Endothelial cell of umbilical vein (primary cell): ENCODE results near the gene COMMD9. TPM values are rescaled to one million over a fixed set of nuclear protein-coding genes. Genes with fewer than 3 reads are reported as not detected.

Source experiments
- BruUV-seq: library from RNA; stranded (reverse); fragments of 400-500 nt; replicated peaks from 2 replicates; lab custom pipeline; 2021; lab: Mats Ljungman, UMichigan
- CTCF ChIA-PET: fragments of 300-600, 350-600 bp; sonication (Branson Sonifier 250); formaldehyde crosslinking; loops from one replicate; lab custom pipeline; 2021; ENCODE audit warnings: antibody characterized with exemption, inconsistent platforms; lab: Charles Lee
- POLR2A ChIA-PET: fragments of 300-600, 350-600 bp; sonication (Branson Sonifier 250); formaldehyde crosslinking; loops from one replicate; lab custom pipeline; 2021; ENCODE audit warnings: antibody characterized with exemption, inconsistent platforms; lab: Charles Lee
- DNase-seq: peaks from one replicate; pipeline ENCODE4 v3.0.0-alpha.2; 2011; ENCODE audit warnings: low read depth, low spot score
- FAIRE-seq: peaks from 2 replicates; lab custom pipeline; 2011; peaks lifted over from hg19 to GRCh38; lab: Jason Lieb, UNC
- H2AFZ ChIP-seq: 2 replicates; pipeline ENCODE4 v1.6.0; 2012; ENCODE audit warnings: low read depth, low read length, control low read depth, inconsistent platforms
- H3K27ac ChIP-seq: 2 replicates; pipeline ENCODE4 v1.5.1; 2011; ENCODE audit warnings: low read depth, mild to moderate bottlenecking, control low read depth, low read length, moderate library complexity; ENCODE audit not compliant: insufficient read depth
- H3K27me3 ChIP-seq, 2 experiments: 2 replicates each; pipeline versions ENCODE4 v1.6.0 to v1.6.1; 2011; ENCODE audit warnings: low read length in 2 of 2, mixed read lengths in 1 of 2; ENCODE audit not compliant: control insufficient read depth in 2 of 2, insufficient read depth in 2 of 2
- H3K36me3 ChIP-seq, 2 experiments: 2 replicates in 1 of 2; 3 replicates in 1 of 2; pipeline ENCODE4 v1.5.1; 2011; ENCODE audit warnings: low read length in 2 of 2, mild to moderate bottlenecking in 1 of 2, moderate library complexity in 1 of 2; ENCODE audit not compliant: control insufficient read depth in 2 of 2, insufficient read depth in 2 of 2; ENCODE audit errors: extremely low read depth in 1 of 2
- H3K4me1 ChIP-seq: 3 replicates; pipeline ENCODE4 v1.5.1; 2011; ENCODE audit warnings: mild to moderate bottlenecking, low read length; ENCODE audit not compliant: control insufficient read depth, insufficient read depth; ENCODE audit errors: extremely low read depth
- H3K4me2 ChIP-seq: 2 replicates; pipeline ENCODE4 v1.6.1; 2011; ENCODE audit warnings: low read length, control low read depth, mixed read lengths; ENCODE audit not compliant: insufficient read depth
- H3K4me3 ChIP-seq, 3 experiments: fragments of 200-600 bp in 1 of 3; sonication (generic), shearing (Covaris generic) in 1 of 3; replicated peaks in 1 of 3; 2 replicates each; pipeline ENCODE4 v1.5.1; 2011 to 2016; ENCODE audit warnings: control low read depth in 3 of 3, low read length in 3 of 3, mild to moderate bottlenecking in 2 of 3, inconsistent platforms in 1 of 3, low read depth in 1 of 3, moderate library complexity in 1 of 3; ENCODE audit not compliant: insufficient read depth in 1 of 3
- H3K79me2 ChIP-seq: 2 replicates; pipeline ENCODE4 v1.6.0; 2012; ENCODE audit warnings: low read length, inconsistent platforms; ENCODE audit not compliant: control insufficient read depth, insufficient read depth
- H3K9ac ChIP-seq: replicated peaks from 2 replicates; pipeline ENCODE3; 2011; ENCODE audit warnings: low read length, control low read depth; ENCODE audit not compliant: insufficient read depth; ENCODE audit errors: extremely low read depth
- H3K9me1 ChIP-seq: replicated peaks from 3 replicates; pipeline ENCODE4 v1.6.0; 2011; ENCODE audit warnings: mild to moderate bottlenecking, low read length; ENCODE audit not compliant: control insufficient read depth, insufficient read depth; ENCODE audit errors: extremely low read depth
- H3K9me3 ChIP-seq: replicated peaks from 2 replicates; pipeline ENCODE4 v1.5.1; 2012; ENCODE audit warnings: low read length, inconsistent platforms; ENCODE audit not compliant: control insufficient read depth, insufficient read depth
- H4K20me1 ChIP-seq: replicated peaks from 2 replicates; pipeline ENCODE3; 2011; ENCODE audit warnings: mild to moderate bottlenecking, low read length; ENCODE audit not compliant: control insufficient read depth, insufficient read depth; ENCODE audit errors: extremely low read depth
- EZH2 ChIP-seq: IDR thresholded peaks from 2 replicates; pipeline ENCODE4 v1.6.1; 2012; ENCODE audit warnings: borderline replicate concordance, low read depth, mild to moderate bottlenecking, moderate library complexity, low read length, inconsistent platforms; ENCODE audit not compliant: severe bottlenecking
- FOS ChIP-seq: IDR thresholded peaks from 2 replicates; pipeline ENCODE4 v1.6.1; 2011; ENCODE audit warnings: mild to moderate bottlenecking, low read length, moderate library complexity, borderline replicate concordance; ENCODE audit not compliant: insufficient read depth
- GATA2 ChIP-seq: IDR thresholded peaks from 2 replicates; pipeline ENCODE4 v1.7.0; 2011; ENCODE audit warnings: low read depth, mild to moderate bottlenecking, moderate library complexity, mixed read lengths, low read length; ENCODE audit not compliant: insufficient read length, insufficient read depth
- JUN ChIP-seq: IDR thresholded peaks from 2 replicates; pipeline ENCODE4 v1.6.1; 2011; ENCODE audit warnings: borderline replicate concordance, low read depth; ENCODE audit not compliant: insufficient read length, insufficient read depth
- MYC ChIP-seq: IDR thresholded peaks from one replicate; pipeline ENCODE4 v1.6.1; 2011; ENCODE audit warnings: mild to moderate bottlenecking, low read depth, low read length
- POLR2A ChIP-seq: IDR thresholded peaks from 2 replicates; pipeline ENCODE4 v1.6.1; 2012; ENCODE audit warnings: low read depth, mild to moderate bottlenecking, control low read depth, low read length
- POLR2AphosphoS5 ChIP-seq: IDR thresholded peaks from 2 replicates; pipeline ENCODE4 v1.6.1; 2012; ENCODE audit warnings: low read depth, mild to moderate bottlenecking, control low read depth, low read length, moderate library complexity; ENCODE audit not compliant: insufficient read depth
- dilution Hi-C: fragments of 300-500 bp; cut with MboI; formaldehyde crosslinking; loops from one replicate; pipeline ENCODE4 v1.15.0; 2019; ENCODE audit warnings: low sequenced_read_pairs; ENCODE audit not compliant: extremely low pct_ligation_motif_present
- intact Hi-C: fragments of 100-400 bp; cut with micrococcal nuclease; formaldehyde crosslinking; loops from one replicate; pipeline ENCODE4 v1.10.0; 2022
- polyA plus RNA-seq, 4 experiments: library from polyadenylated mRNA; depleted of rRNA in 3 of 4; stranded (reverse) in 3 of 4; unstranded in 1 of 4; fragments of >200 nt; gene quantifications; 2 replicates each; pipeline versions ENCODE4 v1.2.1 to v1.2.3, GENCODE V29; 2011 to 2012; ENCODE audit warnings: missing spikeins in 1 of 4
- total RNA-seq: library from RNA; stranded (reverse); gene quantifications from 2 replicates; pipeline ENCODE4 v1.2.3, GENCODE V29; 2021
- TF ChIP-seq, protein P1 (sequence below), 2 donors: IDR thresholded peaks; 1 replicate in 1 of 2; 2 replicates in 1 of 2; pipeline ENCODE4 v1.5.1; 2011; ENCODE audit warnings: low read length in 2 of 2, mild to moderate bottlenecking in 2 of 2, moderate library complexity in 2 of 2, control low read depth in 1 of 2, inconsistent platforms in 1 of 2, low read depth in 1 of 2; ENCODE audit not compliant: insufficient read depth in 1 of 2; ENCODE audit errors: extremely low read depth in 1 of 2
- TF ChIP-seq, protein P2 (sequence below): IDR thresholded peaks from 2 replicates; pipeline ENCODE4 v1.6.1; 2011; ENCODE audit not compliant: insufficient read depth, insufficient read length

Gene COMMD9
- total and polyA plus RNA-seq, 2 donors (not counting 3 experiments of a cell fraction or from before 2014, with no cell fraction given) = 65.1 to 78.9 TPM

DNA sequence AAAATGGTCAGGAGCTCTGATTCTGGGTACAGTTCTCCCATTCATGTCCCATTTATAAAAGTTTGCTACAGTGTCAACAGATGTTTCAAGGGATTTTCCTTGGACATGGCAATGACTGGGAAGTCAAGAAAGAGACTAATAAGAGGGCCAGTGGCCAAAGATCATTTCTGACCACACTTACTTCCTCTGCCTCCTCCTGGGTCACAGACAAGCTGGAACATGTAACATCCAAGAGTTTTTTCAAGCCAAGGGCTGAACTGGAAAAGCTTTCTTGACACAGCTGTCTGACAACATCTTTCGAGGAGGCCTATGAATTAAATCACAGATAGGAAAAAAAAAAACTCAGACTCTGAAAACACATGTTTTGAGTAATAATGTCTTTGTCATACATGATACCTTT lies 8.7 kb downstream of the COMMD9 start:
- FAIRE-seq (no peak), DNase-seq (no peak)
- Histone ChIP-seq H4K20me1 (no peaks in the 10 kb centered on the region), H2AFZ (no peak overlapping the region), H3K4me3 (no peak overlapping the region), H3K36me3 (peaks cover 0 to 7% of the 10 kb centered on the region in 2 experiments), H3K9me1 (no peaks in the 10 kb centered on the region), H3K27me3 (no peaks in the 10 kb centered on the region), H3K79me2 (no peaks in the 10 kb centered on the region), H3K9me3 (no peaks in the 10 kb centered on the region), H3K4me2 (no peak overlapping the region), H3K9ac (no peak overlapping the region), H3K27ac (no peak overlapping the region), H3K4me1 (no peaks in the 10 kb centered on the region)
- no TSS peak for BruUV-seq
- intact Hi-C loops = no loop called here
- ChIA-PET POLR2A (no interaction called here), CTCF (interaction anchor here (1.6 to 2.8 kb wide), 3 partner anchors 8 to 212 kb away, joined by 4 to 14 read pairs (median 7); no protein-coding TSS in a partner anchor)
- dilution Hi-C loops = no loop called here
- TF ChIP-seq GATA2 (no peak), MYC (no peak), JUN (no peak), POLR2A (no peak), POLR2AphosphoS5 (no peak), FOS (no peak), EZH2 (no peak)
- TF ChIP-seq, protein P1, sequence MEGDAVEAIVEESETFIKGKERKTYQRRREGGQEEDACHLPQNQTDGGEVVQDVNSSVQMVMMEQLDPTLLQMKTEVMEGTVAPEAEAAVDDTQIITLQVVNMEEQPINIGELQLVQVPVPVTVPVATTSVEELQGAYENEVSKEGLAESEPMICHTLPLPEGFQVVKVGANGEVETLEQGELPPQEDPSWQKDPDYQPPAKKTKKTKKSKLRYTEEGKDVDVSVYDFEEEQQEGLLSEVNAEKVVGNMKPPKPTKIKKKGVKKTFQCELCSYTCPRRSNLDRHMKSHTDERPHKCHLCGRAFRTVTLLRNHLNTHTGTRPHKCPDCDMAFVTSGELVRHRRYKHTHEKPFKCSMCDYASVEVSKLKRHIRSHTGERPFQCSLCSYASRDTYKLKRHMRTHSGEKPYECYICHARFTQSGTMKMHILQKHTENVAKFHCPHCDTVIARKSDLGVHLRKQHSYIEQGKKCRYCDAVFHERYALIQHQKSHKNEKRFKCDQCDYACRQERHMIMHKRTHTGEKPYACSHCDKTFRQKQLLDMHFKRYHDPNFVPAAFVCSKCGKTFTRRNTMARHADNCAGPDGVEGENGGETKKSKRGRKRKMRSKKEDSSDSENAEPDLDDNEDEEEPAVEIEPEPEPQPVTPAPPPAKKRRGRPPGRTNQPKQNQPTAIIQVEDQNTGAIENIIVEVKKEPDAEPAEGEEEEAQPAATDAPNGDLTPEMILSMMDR (IDR thresholded peaks at IDR 0.05; ENCODE audit: extremely low read depth in 1 of 2, insufficient read depth in 1 of 2, low read depth in 1 of 2, low read length in 2 of 2) = no peak
- TF ChIP-seq, protein P2, sequence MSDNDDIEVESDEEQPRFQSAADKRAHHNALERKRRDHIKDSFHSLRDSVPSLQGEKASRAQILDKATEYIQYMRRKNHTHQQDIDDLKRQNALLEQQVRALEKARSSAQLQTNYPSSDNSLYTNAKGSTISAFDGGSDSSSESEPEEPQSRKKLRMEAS = no peak
